Tibial nerve (tissue), 4 donors: ENCODE data around the gene ERMARD. TPM values are rescaled to one million over a fixed set of nuclear protein-coding genes. Genes with fewer than 3 reads are reported as not detected.

Experiments used
- DNase-seq, 2 donors: peaks; one replicate each; pipeline ENCODE4 v3.0.0-alpha.2; 2019; ENCODE audit warnings: low spot score in 2 of 2
- H3K27ac ChIP-seq, 4 donors: fragments of 200-600 bp; sonication (generic) in 3 of 4; one replicate each; pipeline ENCODE4 v1.5.1; 2017 to 2019; ENCODE audit warnings: mild to moderate bottlenecking in 1 of 4
- H3K27me3 ChIP-seq, 2 donors: fragments of 200-600 bp; sonication (generic) in 1 of 2; one replicate each; pipeline versions ENCODE4 v1.5.1 to v1.6.0; 2017 to 2019
- H3K36me3 ChIP-seq, 3 donors: fragments of 200-600 bp; sonication (generic); one replicate each; pipeline ENCODE4 v1.5.1; 2018 to 2019
- H3K4me1 ChIP-seq, 4 donors: fragments of 200-600 bp; sonication (generic) in 3 of 4; one replicate each; pipeline ENCODE4 v1.5.1; 2017 to 2019
- H3K4me3 ChIP-seq, 4 donors: fragments of 200-600 bp; sonication (generic) in 3 of 4; one replicate each; pipeline ENCODE4 v1.5.1; 2017 to 2019; ENCODE audit warnings: mild to moderate bottlenecking in 1 of 4, moderate library complexity in 1 of 4
- H3K9me3 ChIP-seq, 4 donors: fragments of 200-600 bp; sonication (generic) in 3 of 4; one replicate each; pipeline ENCODE4 v1.5.1; 2017 to 2019
- EP300 ChIP-seq, 2 donors: sonication (generic); formaldehyde crosslinking; IDR thresholded peaks; one replicate each; pipeline ENCODE4 v1.6.1; 2017; ENCODE audit warnings: antibody characterized with exemption in 2 of 2, mild to moderate bottlenecking in 1 of 2
- POLR2A ChIP-seq, 2 donors: fragments of 450-650 bp; IDR thresholded peaks; one replicate each; pipeline ENCODE4 v1.6.1; 2017; ENCODE audit warnings: antibody characterized with exemption in 2 of 2, mild to moderate bottlenecking in 2 of 2, moderate library complexity in 2 of 2
- WGBS, 2 donors: methylation state at CpG; one replicate each; pipeline ENCODE4 v1.1.5; 2018; 5-methylcytosine and 5-hydroxymethylcytosine counted together
- total RNA-seq, 4 donors: library from RNA; depleted of rRNA; stranded (reverse); fragments of >200 nt; gene quantifications; one replicate each; pipeline ENCODE4 v1.1.0, GENCODE V29; 2016
- TF ChIP-seq, protein P1 (sequence below), 5 experiments: fragments of 200-600 bp in 3 of 5; fragments of 450-650 bp in 2 of 5; sonication (generic) in 3 of 5; IDR thresholded peaks; one replicate each; pipeline ENCODE4 v1.5.1; 2016 to 2019; ENCODE audit warnings: antibody characterized with exemption in 5 of 5, mild to moderate bottlenecking in 3 of 5, moderate library complexity in 2 of 5

The ERMARD gene
- total RNA-seq, 4 donors from 2014 or later, result 27.4 to 58.3 (median 41.6) TPM

- no peak for DNase-seq
- H3K36me3 ChIP-seq, result peaks cover 0 to 15% (median 3%) of the 10 kb centered on the region in 3 donors
- H3K27ac ChIP-seq, result no peak overlapping the region
- H3K9me3 ChIP-seq, result no peaks in the 10 kb centered on the region
- H3K4me3 ChIP-seq, result no peak overlapping the region
- H3K4me1 ChIP-seq, result peaks cover 4 to 38% (median 14%) of the 10 kb centered on the region in 4 donors
- WGBS, 2 donors, result 88 to 92% methylated on average over 3 of the region's 3 CpGs
- TF ChIP-seq POLR2A (IDR thresholded peaks at IDR 0.05), result no peak
- TF ChIP-seq, protein P1, sequence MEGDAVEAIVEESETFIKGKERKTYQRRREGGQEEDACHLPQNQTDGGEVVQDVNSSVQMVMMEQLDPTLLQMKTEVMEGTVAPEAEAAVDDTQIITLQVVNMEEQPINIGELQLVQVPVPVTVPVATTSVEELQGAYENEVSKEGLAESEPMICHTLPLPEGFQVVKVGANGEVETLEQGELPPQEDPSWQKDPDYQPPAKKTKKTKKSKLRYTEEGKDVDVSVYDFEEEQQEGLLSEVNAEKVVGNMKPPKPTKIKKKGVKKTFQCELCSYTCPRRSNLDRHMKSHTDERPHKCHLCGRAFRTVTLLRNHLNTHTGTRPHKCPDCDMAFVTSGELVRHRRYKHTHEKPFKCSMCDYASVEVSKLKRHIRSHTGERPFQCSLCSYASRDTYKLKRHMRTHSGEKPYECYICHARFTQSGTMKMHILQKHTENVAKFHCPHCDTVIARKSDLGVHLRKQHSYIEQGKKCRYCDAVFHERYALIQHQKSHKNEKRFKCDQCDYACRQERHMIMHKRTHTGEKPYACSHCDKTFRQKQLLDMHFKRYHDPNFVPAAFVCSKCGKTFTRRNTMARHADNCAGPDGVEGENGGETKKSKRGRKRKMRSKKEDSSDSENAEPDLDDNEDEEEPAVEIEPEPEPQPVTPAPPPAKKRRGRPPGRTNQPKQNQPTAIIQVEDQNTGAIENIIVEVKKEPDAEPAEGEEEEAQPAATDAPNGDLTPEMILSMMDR (IDR thresholded peaks at IDR 0.05), result no peak
- TF ChIP-seq EP300 (IDR thresholded peaks at IDR 0.05), result no peak
- no peaks in the 10 kb centered on the region for H3K27me3 ChIP-seq
These were observed 31.1 kb upstream of the ERMARD start for GRCh38 chr6:169720207-169720855.

DNA sequence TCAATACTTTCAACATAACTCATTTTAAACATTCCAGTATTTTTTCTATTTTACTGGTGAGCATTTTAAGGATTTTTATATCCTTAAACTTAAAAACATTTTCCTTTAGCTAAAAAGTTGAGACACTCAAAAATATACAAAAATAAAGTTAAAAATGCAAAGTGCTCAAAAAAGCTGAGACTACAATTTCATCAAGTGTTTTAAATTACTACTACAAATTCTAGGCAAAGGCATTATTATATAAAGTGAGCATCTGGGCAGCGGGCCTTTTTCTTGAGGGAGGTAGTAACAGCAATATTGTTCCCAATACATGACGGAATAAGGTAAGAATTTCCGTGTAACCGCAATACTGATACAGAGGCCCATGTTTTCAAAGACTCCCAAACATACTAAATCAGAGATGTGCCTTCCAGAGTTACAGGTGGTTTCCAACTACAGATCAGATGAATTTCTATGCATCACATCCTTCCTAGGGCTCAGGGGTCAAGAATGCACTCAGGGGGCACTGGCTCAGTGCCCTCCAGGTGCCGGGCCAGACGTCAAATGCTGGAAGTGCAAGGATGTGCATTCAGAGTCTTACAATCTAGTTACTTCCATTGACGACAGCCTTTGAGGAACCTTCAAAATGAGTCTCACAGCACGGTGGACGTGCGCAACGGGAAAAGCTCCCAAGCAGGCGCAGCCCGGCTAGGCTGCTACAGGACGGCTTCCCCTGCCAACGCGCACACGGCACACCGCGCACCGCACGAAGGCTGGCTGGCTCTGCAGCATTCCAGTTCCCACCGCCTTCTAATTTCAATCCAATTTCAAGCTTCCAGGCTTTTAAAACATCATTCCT, 28.8 kb upstream of the ERMARD start:
- 1 to 3% methylated on average over 22 of the region's 22 CpGs for WGBS, 2 donors
- TF ChIP-seq POLR2A (IDR thresholded peaks at IDR 0.05) (no peak), EP300 (IDR thresholded peaks at IDR 0.05) (no peak)
- TF ChIP-seq, protein P1 (IDR thresholded peaks at IDR 0.05), result no peak
- H3K27me3 ChIP-seq, result no peaks in the 10 kb centered on the region
- peak in 1 of 2 donors; percentile 19 for DNase-seq
- peak overlapping the region; percentile 52 to 77 (median 68) for H3K4me3 ChIP-seq
- H3K9me3 ChIP-seq, result no peaks in the 10 kb centered on the region
- peak overlapping the region; percentile 90 to 98 (median 92) for H3K27ac ChIP-seq
- H3K4me1 ChIP-seq, result peaks cover 4 to 50% (median 14%) of the 10 kb centered on the region in 4 donors
- H3K36me3 ChIP-seq, result no peaks in the 10 kb centered on the region

DNA sequence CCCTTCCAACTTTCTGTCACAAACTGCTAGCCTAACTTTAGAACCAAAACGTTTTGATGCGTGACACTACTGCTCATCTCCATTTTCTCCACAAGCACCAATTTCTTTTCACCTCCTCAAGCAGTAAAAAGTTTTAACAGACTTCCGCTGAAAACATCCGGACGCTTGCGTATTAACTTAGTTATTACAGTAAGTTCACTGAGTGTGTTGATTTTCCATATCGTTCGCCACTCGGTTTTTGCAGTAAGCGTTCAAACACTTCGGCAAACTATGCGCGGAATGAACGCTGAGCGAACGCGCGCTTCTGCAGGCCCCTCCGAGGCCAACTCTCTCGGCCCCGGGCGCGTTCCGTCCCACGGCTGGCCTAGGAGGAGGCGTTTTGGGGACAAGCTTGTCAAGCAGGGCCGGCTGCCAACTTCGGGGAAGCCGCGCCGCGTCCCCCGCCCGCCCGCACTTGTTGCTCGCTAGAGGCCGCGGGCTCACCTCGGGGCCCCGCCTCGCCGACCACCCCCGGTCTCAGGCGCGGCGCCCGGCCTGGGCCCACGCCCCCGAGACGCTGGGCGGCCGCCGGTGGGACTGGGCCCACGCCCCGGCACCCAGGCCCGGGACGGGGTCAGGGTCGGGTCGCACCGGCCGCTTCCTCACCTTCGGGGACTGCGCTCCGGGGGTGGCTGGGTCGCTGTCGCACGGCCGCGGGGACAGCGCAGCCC, 28.1 kb upstream of the ERMARD start:
- peak; percentile 47 to 55 for DNase-seq
- 0% methylated on average over 25 to 34 of the region's 70 CpGs for WGBS, 2 donors
- peak overlapping the region; percentile 52 to 77 (median 68) for H3K4me3 ChIP-seq
- H3K4me1 ChIP-seq, result peaks cover 4 to 50% (median 14%) of the 10 kb centered on the region in 4 donors
- H3K36me3 ChIP-seq, result no peaks in the 10 kb centered on the region
- peak in 1 of 2 donors; percentile 67 for TF ChIP-seq EP300 (IDR thresholded peaks at IDR 0.05)
- TF ChIP-seq POLR2A (IDR thresholded peaks at IDR 0.05), result no peak
- H3K27me3 ChIP-seq, result no peaks in the 10 kb centered on the region
- no peaks in the 10 kb centered on the region for H3K9me3 ChIP-seq
- H3K27ac ChIP-seq, result peak overlapping the region; percentile 90 to 98 (median 92)

GRCh38 chr6:169723991-169724493, 27.4 kb upstream of the ERMARD start:
- Histone ChIP-seq H3K27me3 (no peaks in the 10 kb centered on the region), H3K9me3 (no peaks in the 10 kb centered on the region), H3K27ac (peak overlapping the region; percentile 77 to 98 (median 88)), H3K4me3 (peak overlapping the region in 3 of 4 donors; percentile 42 to 77 (median 63)), H3K4me1 (peaks cover 4 to 47% (median 14%) of the 10 kb centered on the region in 4 donors), H3K36me3 (no peaks in the 10 kb centered on the region)
- TF ChIP-seq EP300 (IDR thresholded peaks at IDR 0.05), result no peak
- TF ChIP-seq, protein P1 (IDR thresholded peaks at IDR 0.05), result no peak
- TF ChIP-seq POLR2A (IDR thresholded peaks at IDR 0.05), result no peak
- no peak for DNase-seq
- 0 to 1% methylated on average over 2 to 26 of the region's 89 CpGs for WGBS, 2 donors

DNA sequence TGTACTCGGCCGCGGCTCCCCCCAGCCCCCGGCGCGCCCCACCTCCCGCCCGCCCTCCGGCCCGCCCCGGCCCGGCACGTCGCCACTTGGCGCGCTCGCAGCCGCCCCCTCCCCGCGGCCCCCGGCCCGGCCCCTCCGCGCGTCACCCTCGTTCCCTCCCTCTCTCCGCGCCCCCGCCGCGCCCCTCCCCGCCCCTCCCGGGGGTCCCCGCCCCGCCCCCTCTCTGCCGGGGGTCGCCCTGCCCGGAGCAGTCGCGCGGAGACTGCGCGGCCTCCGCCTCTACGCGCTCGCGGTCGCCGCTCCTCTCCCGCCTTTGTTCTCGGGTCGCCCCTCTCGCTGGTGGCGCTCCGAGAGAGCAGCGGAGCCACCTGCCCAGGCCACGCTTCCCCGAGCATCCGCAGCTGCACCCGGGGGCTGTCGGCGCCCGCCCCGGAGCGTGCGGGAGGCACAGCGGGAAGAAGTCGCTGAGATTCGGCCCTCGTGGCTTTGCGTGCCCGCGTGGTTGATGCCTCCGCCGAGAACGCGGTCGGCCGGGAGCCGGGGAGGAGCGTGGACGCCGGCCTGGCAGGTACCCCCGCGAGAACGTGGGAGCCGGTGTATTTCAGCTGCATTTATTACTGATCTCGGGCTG, 26.8 kb upstream of the ERMARD start, which contains the start of gene PHF10:
Gene PHF10, minus strand, starts transcription at position 7 of the 631 bp plus-strand sequence. CDS start 569 bp downstream, outside the sequence.
- peak in 1 of 2 donors; percentile 19 for DNase-seq
- Histone ChIP-seq H3K27ac (peak within 1 kb of the TSS; percentile 90 to 98 (median 96)), H3K36me3 (no peaks in the 10 kb centered on the region), H3K4me3 (peak within 1 kb of the TSS; percentile 61 to 79 (median 76)), H3K4me1 (peaks cover 4 to 47% (median 14%) of the 10 kb centered on the region in 4 donors), H3K27me3 (no peaks in the 10 kb centered on the region), H3K9me3 (no peaks in the 10 kb centered on the region)
- TF ChIP-seq POLR2A (IDR thresholded peaks at IDR 0.05) (no peak), EP300 (IDR thresholded peaks at IDR 0.05) (no peak)
- WGBS, 2 donors, result 0% methylated on average over 20 of the region's 89 CpGs; no CpG with 5 or more reads in 1 of the 2 donors
